Caco-2 (cell line): ENCODE data around the gene CAMK2D. TPM values are rescaled to one million over a fixed set of nuclear protein-coding genes. Genes with fewer than 3 reads are reported as not detected.

ENCODE experiments used
- BruUV-seq: library from RNA; stranded (reverse); fragments of 400-500 nt; replicated peaks from 2 replicates; lab custom pipeline; 2021; lab: Mats Ljungman, UMichigan
- CTCF ChIA-PET: fragments of 300-600 bp; sonication (Branson Sonifier 250); formaldehyde crosslinking; loops from one replicate; lab custom pipeline; 2022; ENCODE audit warnings: antibody characterized with exemption; lab: Charles Lee
- POLR2A ChIA-PET: fragments of 300-600 bp; sonication (Branson Sonifier 250); formaldehyde crosslinking; loops from one replicate; lab custom pipeline; 2022; ENCODE audit warnings: antibody characterized with exemption; lab: Charles Lee
- DNase-seq, 2 experiments: peaks; one replicate each; pipeline versions ENCODE4 v3.0.0 to v3.0.0-alpha.2; 2020 to 2022
- H3K27me3 ChIP-seq: replicated peaks from 2 replicates; pipeline ENCODE4 v1.6.0; 2011; ENCODE audit warnings: low read length; ENCODE audit not compliant: control insufficient read depth, insufficient read depth
- H3K36me3 ChIP-seq: 2 replicates; pipeline ENCODE4 v1.5.1; 2011; ENCODE audit warnings: low read length; ENCODE audit not compliant: control insufficient read depth, insufficient read depth
- H3K4me1 ChIP-seq: fragments of 250-450 bp; sonication (Bioruptor Pico); 2 replicates; pipeline ENCODE4 v1.5.1; 2020; ENCODE audit warnings: mild to moderate bottlenecking
- H3K4me3 ChIP-seq: 2 replicates; pipeline ENCODE4 v1.5.1; 2011; ENCODE audit warnings: low read depth, mild to moderate bottlenecking, control low read depth, low read length
- H3K9me3 ChIP-seq: fragments of 250-450 bp; sonication (Bioruptor Pico); 2 replicates; pipeline ENCODE4 v1.5.1; 2020; ENCODE audit warnings: mild to moderate bottlenecking, moderate library complexity
- H3K27ac Mint-ChIP-seq: one replicate; pipeline ENCODE4 v1.8.0; 2022; ENCODE audit warnings: mixed read lengths; ENCODE audit not compliant: unreplicated experiment
- H3K27me3 Mint-ChIP-seq: one replicate; pipeline ENCODE4 v1.8.0; 2022; ENCODE audit warnings: mixed read lengths; ENCODE audit not compliant: insufficient read depth, unreplicated experiment
- H3K36me3 Mint-ChIP-seq: one replicate; pipeline ENCODE4 v1.8.0; 2022; ENCODE audit warnings: mild to moderate bottlenecking, mixed read lengths; ENCODE audit not compliant: insufficient read depth, unreplicated experiment
- H3K4me1 Mint-ChIP-seq: one replicate; pipeline ENCODE4 v1.8.0; 2022; ENCODE audit warnings: low read depth, mixed read lengths; ENCODE audit not compliant: unreplicated experiment
- H3K4me3 Mint-ChIP-seq: one replicate; pipeline ENCODE4 v1.8.0; 2022; ENCODE audit warnings: mild to moderate bottlenecking, moderate library complexity, mixed read lengths; ENCODE audit not compliant: unreplicated experiment
- H3K9me3 Mint-ChIP-seq: one replicate; pipeline ENCODE4 v1.8.0; 2022; ENCODE audit warnings: mixed read lengths; ENCODE audit not compliant: unreplicated experiment
- intact Hi-C: fragments of 100-400 bp; cut with micrococcal nuclease; formaldehyde crosslinking; loops from one replicate; pipeline ENCODE4 v1.10.0; 2022; ENCODE audit not compliant: unreplicated experiment
- total RNA-seq: library from RNA; stranded (reverse); gene quantifications from 2 replicates; pipeline ENCODE4 v1.2.3, GENCODE V29; 2022
- TF ChIP-seq, protein P1 (sequence below), 2 experiments: fragments of 200-600 bp in 1 of 2; IDR thresholded peaks; 1 replicate in 1 of 2; 2 replicates in 1 of 2; pipeline versions ENCODE4 v1.5.1 to v1.8.0; 2011 to 2022; ENCODE audit warnings: antibody characterized with exemption in 1 of 2, control low read depth in 1 of 2, inconsistent platforms in 1 of 2, low read depth in 1 of 2, low read length in 1 of 2, mild to moderate bottlenecking in 1 of 2, moderate library complexity in 1 of 2; ENCODE audit not compliant: insufficient read depth in 1 of 2, severe bottlenecking in 1 of 2, unreplicated experiment in 1 of 2

Gene CAMK2D
- total RNA-seq, 1 experiment from 2014 or later, result 65.6 TPM

DNA sequence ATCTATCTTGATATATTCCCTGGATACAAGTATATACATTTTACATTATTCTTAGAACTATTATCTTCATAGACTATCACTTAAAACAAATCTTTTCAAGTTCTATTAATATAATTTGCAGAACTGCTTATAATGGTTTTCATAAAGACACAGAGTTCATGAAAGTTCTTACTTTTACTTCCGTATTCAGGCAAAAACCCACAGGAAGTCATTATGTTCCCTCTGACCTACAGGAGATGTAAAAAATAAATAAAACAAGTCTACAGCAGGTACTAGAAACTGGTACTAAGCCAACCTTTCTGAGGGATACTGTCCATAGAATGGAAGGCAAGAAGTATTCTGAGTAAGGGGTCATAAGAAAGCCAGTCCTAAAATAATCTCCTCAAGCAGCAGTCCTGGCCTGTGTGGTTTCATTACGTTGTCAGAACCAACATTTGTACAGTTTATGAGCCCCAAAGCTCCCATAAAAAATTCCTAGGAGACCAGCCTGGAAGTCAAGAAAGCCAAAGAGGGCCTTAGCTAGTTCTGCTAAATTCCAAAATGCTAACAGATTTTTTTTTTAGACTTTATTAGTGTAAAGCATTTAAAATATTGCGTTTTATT lies 68.6 kb downstream of the CAMK2D start:
- intact Hi-C loops, result no loop called here
- Histone ChIP-seq H3K4me3 (no peak overlapping the region), H3K4me1 (peaks cover 52% of the 10 kb centered on the region), H3K36me3 (no peaks in the 10 kb centered on the region), H3K27me3 (no peaks in the 10 kb centered on the region), H3K9me3 (no peaks in the 10 kb centered on the region)
- Mint-ChIP-seq H3K36me3 (no peaks in the 10 kb centered on the region), H3K27me3 (no peaks in the 10 kb centered on the region), H3K27ac (no peak overlapping the region), H3K9me3 (no peaks in the 10 kb centered on the region), H3K4me1 (peaks cover 22% of the 10 kb centered on the region), H3K4me3 (no peak overlapping the region)
- no TSS peak for BruUV-seq
- no peak for DNase-seq
- POLR2A ChIA-PET, result interaction anchor here (0.5 kb wide), 1 partner anchor 151 kb away, joined by 4 read pairs; no protein-coding TSS in a partner anchor
- CTCF ChIA-PET, result interaction anchor here (0.6 kb wide), 1 partner anchor 9 kb away, joined by 3 read pairs; no protein-coding TSS in a partner anchor
- TF ChIP-seq, protein P1, sequence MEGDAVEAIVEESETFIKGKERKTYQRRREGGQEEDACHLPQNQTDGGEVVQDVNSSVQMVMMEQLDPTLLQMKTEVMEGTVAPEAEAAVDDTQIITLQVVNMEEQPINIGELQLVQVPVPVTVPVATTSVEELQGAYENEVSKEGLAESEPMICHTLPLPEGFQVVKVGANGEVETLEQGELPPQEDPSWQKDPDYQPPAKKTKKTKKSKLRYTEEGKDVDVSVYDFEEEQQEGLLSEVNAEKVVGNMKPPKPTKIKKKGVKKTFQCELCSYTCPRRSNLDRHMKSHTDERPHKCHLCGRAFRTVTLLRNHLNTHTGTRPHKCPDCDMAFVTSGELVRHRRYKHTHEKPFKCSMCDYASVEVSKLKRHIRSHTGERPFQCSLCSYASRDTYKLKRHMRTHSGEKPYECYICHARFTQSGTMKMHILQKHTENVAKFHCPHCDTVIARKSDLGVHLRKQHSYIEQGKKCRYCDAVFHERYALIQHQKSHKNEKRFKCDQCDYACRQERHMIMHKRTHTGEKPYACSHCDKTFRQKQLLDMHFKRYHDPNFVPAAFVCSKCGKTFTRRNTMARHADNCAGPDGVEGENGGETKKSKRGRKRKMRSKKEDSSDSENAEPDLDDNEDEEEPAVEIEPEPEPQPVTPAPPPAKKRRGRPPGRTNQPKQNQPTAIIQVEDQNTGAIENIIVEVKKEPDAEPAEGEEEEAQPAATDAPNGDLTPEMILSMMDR (IDR thresholded peaks at IDR 0.05; ENCODE audit: insufficient read depth in 1 of 2, low read depth in 1 of 2, low read length in 1 of 2, severe bottlenecking in 1 of 2, unreplicated experiment in 1 of 2), result no peak

DNA sequence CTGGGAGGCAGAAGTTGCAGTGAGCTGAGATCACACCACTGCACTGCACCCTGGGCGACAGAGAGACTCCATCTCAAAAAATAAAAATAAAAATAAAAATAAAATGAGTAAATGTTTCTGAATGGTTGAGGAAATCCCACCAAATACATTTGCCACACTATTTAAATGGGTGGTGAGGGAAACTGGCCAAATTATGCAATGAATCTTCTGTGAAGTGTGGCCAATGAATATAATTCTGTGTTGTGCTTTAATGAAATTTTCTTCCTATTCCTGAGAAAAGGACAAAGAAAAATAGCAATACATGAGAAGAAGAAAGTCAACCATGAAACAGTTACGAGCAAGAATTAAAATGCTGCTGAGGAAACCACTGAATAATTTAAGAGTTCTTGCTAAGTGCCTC lies 69.9 kb downstream of the CAMK2D start:
- Mint-ChIP-seq H3K27ac (no peak overlapping the region), H3K4me3 (no peak overlapping the region), H3K4me1 (peaks cover 30% of the 10 kb centered on the region), H3K36me3 (no peaks in the 10 kb centered on the region), H3K9me3 (no peaks in the 10 kb centered on the region), H3K27me3 (no peaks in the 10 kb centered on the region)
- DNase-seq, result no peak
- Histone ChIP-seq H3K4me3 (no peak overlapping the region), H3K27me3 (no peaks in the 10 kb centered on the region), H3K9me3 (no peaks in the 10 kb centered on the region), H3K4me1 (peaks cover 59% of the 10 kb centered on the region), H3K36me3 (no peaks in the 10 kb centered on the region)
- POLR2A ChIA-PET, result no interaction called here
- BruUV-seq, result no TSS peak
- TF ChIP-seq, protein P1 (IDR thresholded peaks at IDR 0.05; ENCODE audit: insufficient read depth in 1 of 2, low read depth in 1 of 2, low read length in 1 of 2, severe bottlenecking in 1 of 2, unreplicated experiment in 1 of 2), result no peak
- intact Hi-C loops, result no loop called here
- CTCF ChIA-PET, result no interaction called here

DNA sequence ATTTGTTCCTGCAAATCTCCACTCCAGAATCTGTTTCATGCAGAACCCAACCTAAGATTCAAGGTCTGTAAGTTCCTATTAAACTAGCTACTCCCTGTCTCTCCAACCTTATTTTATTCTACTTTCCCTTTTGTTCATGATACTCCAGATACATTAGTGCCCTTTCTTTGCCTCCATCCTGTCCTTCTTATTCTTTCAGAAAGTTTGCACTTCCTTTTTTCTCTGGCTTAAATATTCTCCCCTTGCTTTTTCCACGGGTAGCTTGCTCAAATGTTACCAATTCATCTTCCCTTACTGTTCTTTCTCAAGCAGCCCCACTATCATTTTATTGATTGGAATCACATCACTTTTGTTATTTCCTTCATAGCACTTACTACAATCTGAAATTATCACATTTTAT lies 72.1 kb downstream of the CAMK2D start:
- no peaks in the 10 kb centered on the region for H3K36me3 Mint-ChIP-seq
- H3K4me1 Mint-ChIP-seq, result peaks cover 30% of the 10 kb centered on the region
- CTCF ChIA-PET, result no interaction called here
- H3K9me3 Mint-ChIP-seq, result no peaks in the 10 kb centered on the region
- H3K36me3 ChIP-seq, result no peaks in the 10 kb centered on the region
- DNase-seq, result no peak
- no peaks in the 10 kb centered on the region for H3K27me3 Mint-ChIP-seq
- TF ChIP-seq, protein P1 (IDR thresholded peaks at IDR 0.05; ENCODE audit: insufficient read depth in 1 of 2, low read depth in 1 of 2, low read length in 1 of 2, severe bottlenecking in 1 of 2, unreplicated experiment in 1 of 2), result no peak
- H3K4me1 ChIP-seq, result peaks cover 54% of the 10 kb centered on the region
- no peak overlapping the region for H3K4me3 Mint-ChIP-seq
- POLR2A ChIA-PET, result interaction anchor here (1.1 kb wide), 1 partner anchor 12 kb away, joined by 4 read pairs; no protein-coding TSS in a partner anchor
- H3K9me3 ChIP-seq, result no peaks in the 10 kb centered on the region
- no peaks in the 10 kb centered on the region for H3K27me3 ChIP-seq
- intact Hi-C loops, result no loop called here
- BruUV-seq, result no TSS peak
- no peak overlapping the region for H3K27ac Mint-ChIP-seq
- H3K4me3 ChIP-seq, result no peak overlapping the region
